Glutamatergic neuron (in vitro differentiated cells): ENCODE results near the gene CFAP298. TPM values are rescaled to one million over a fixed set of nuclear protein-coding genes. Genes with fewer than 3 reads are reported as not detected.

Experiments used
- DNase-seq: peaks from one replicate; pipeline ENCODE4 v3.0.0; 2022
- H3K27ac Mint-ChIP-seq: one replicate; pipeline ENCODE4 v1.8.0; 2020; ENCODE audit warnings: mild to moderate bottlenecking, mixed read lengths, inconsistent platforms; ENCODE audit not compliant: unreplicated experiment
- H3K27me3 Mint-ChIP-seq: one replicate; pipeline ENCODE4 v1.8.0; 2020; ENCODE audit warnings: mild to moderate bottlenecking, moderate library complexity, mixed read lengths, inconsistent platforms; ENCODE audit not compliant: unreplicated experiment
- H3K36me3 Mint-ChIP-seq: one replicate; pipeline ENCODE4 v1.8.0; 2020; ENCODE audit warnings: mild to moderate bottlenecking, mixed read lengths, inconsistent platforms; ENCODE audit not compliant: unreplicated experiment
- H3K4me1 Mint-ChIP-seq: one replicate; pipeline ENCODE4 v1.8.0; 2020; ENCODE audit warnings: mild to moderate bottlenecking, low read depth, mixed read lengths, inconsistent platforms; ENCODE audit not compliant: unreplicated experiment
- H3K4me3 Mint-ChIP-seq: one replicate; pipeline ENCODE4 v1.8.0; 2020; ENCODE audit warnings: mild to moderate bottlenecking, mixed read lengths, inconsistent platforms; ENCODE audit not compliant: unreplicated experiment
- H3K9me3 Mint-ChIP-seq: one replicate; pipeline ENCODE4 v1.8.0; 2020; ENCODE audit warnings: mild to moderate bottlenecking, moderate library complexity, mixed read lengths, inconsistent platforms; ENCODE audit not compliant: unreplicated experiment
- CTCF ChIP-seq: fragments of 200-600 bp; sonication (generic); IDR thresholded peaks from one replicate; pipeline ENCODE4 v1.5.0; 2021; ENCODE audit not compliant: partially characterized antibody, unreplicated experiment
- total RNA-seq: library from RNA; stranded (reverse); fragmentation: NEBNext Ultra II Directional; extraction: Animal tissue kit (Norgen Biotek cat#: 25700); gene quantifications from one replicate; pipeline ENCODE4 v1.2.1, GENCODE V29; 2021; ENCODE audit not compliant: unreplicated experiment

Gene CFAP298
- total RNA-seq, 1 donor from 2014 or later, result 124 TPM

- no peak for DNase-seq
- Mint-ChIP-seq H3K4me1 (peaks cover 2% of the 10 kb centered on the region), H3K4me3 (no peak overlapping the region), H3K27ac (no peak overlapping the region), H3K9me3 (peaks cover 4% of the 10 kb centered on the region), H3K27me3 (peaks cover 3% of the 10 kb centered on the region), H3K36me3 (peaks cover 6% of the 10 kb centered on the region)
- no peak for TF ChIP-seq CTCF
These were observed 30.4 kb downstream of the CFAP298 start for GRCh38 chr21:32581732-32582131.

- TF ChIP-seq CTCF, result no peak
- Mint-ChIP-seq H3K27me3 (peaks cover 3% of the 10 kb centered on the region), H3K4me3 (no peak overlapping the region), H3K4me1 (peaks cover 2% of the 10 kb centered on the region), H3K9me3 (peaks cover 4% of the 10 kb centered on the region), H3K36me3 (peaks cover 6% of the 10 kb centered on the region), H3K27ac (no peak overlapping the region)
- no peak for DNase-seq
These were observed 31.2 kb downstream of the CFAP298 start for GRCh38 chr21:32580949-32581348.

- Mint-ChIP-seq H3K4me3 (no peak overlapping the region), H3K9me3 (peaks cover 4% of the 10 kb centered on the region), H3K27ac (no peak overlapping the region), H3K27me3 (no peaks in the 10 kb centered on the region), H3K36me3 (peaks cover 6% of the 10 kb centered on the region), H3K4me1 (peaks cover 2% of the 10 kb centered on the region)
- TF ChIP-seq CTCF, result no peak
- DNase-seq, result no peak
These were observed 34.0 kb downstream of the CFAP298 start for GRCh38 chr21:32578107-32578691.

- Mint-ChIP-seq H3K9me3 (no peaks in the 10 kb centered on the region), H3K27me3 (no peaks in the 10 kb centered on the region), H3K4me3 (no peak overlapping the region), H3K27ac (no peak overlapping the region), H3K4me1 (no peaks in the 10 kb centered on the region), H3K36me3 (peaks cover 6% of the 10 kb centered on the region)
- DNase-seq, result no peak
- TF ChIP-seq CTCF, result no peak
These were observed 36.2 kb downstream of the CFAP298 start for GRCh38 chr21:32576011-32576410.

- H3K27ac Mint-ChIP-seq, result no peak overlapping the region
- H3K36me3 Mint-ChIP-seq, result peaks cover 6% of the 10 kb centered on the region
- H3K4me1 Mint-ChIP-seq, result peaks cover under 1% of the 10 kb centered on the region
- H3K4me3 Mint-ChIP-seq, result no peak overlapping the region
- no peaks in the 10 kb centered on the region for H3K9me3 Mint-ChIP-seq
- no peak for TF ChIP-seq CTCF
- H3K27me3 Mint-ChIP-seq, result no peaks in the 10 kb centered on the region
- no peak for DNase-seq
These were observed 36.9 kb downstream of the CFAP298 start for GRCh38 chr21:32574946-32575925.
